HG03439 (cell line): ENCODE measurements around the gene SAT2.
"Not testable (repeated sequence)": the region's sequence is repeated elsewhere in the genome, so short reads cannot be mapped to it uniquely, and the experiment has no call there.

Source experiments
- ATAC-seq: cut with Tn5 transposase; IDR thresholded peaks from one replicate; pipeline ENCODE4 v1.9.1; 2021; ENCODE audit warnings: mild to moderate bottlenecking, moderate library complexity; ENCODE audit not compliant: unreplicated experiment

Gene SAT2

DNA sequence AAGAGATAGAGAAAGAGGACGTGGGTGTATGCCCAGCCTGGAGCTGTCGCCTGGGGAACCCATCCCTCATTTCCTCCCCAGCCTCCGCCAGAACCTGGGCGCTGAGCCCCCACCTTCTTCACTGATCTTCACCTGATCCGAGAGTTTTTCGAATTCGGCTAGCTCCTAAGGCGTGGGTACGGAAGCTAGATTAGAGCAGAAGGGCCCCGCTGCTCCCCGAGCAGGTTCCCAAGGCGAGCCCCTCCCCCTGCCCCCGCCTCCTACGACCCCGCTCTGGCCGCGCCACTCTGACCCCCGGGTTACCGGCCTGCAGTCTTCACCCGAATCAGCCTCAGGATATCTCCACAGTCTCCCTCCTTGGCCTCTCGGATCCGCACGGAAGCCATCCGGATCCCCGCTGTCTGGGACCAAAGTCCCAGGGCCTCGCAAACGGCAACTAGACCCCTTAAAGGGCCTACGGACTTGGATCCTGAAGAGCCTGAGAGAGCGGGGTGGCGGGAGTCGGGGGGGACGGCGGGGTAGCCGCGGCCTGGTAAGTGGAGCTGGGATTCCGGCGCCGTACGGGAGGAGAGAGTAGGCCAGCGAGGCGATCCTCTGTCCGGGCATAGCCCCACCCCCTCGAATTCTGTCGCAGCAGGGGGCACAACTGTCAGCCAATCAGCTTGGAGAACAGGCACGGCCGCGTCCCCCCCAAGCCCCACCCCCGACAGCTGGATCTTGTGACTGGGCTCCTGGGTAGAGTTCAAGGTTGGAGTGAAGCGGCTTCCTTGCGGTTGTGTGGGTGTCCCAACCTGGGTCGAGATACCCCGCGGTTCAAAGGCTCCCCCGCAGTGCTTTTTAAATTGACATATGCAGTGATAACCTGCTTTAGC lies at the start of gene SAT2:
Gene SAT2, minus strand, starts transcription at position 572 of the 872 bp plus-strand sequence. Its CDS starts 186 bp downstream, at position 386.
- ATAC-seq: peak; percentile 76

DNA sequence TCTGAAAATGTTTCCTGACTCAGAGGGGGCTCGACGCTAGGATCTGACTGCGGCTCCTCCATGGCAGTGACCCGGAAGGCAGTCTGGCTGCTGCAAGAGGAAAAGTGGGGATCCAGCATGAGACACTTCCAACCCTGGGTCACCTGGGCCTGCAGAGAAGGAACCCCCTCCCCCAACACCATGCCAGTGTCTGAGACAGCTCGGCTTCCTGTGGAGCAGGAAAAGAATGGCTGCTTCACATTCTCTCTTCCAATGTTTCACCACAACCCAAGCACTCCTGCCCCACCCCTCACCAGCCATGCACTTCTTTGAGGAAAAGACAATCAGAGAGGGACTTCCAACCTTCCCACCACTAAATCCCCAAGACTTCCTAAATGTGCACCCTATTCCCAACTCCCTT lies 48.9 kb upstream of the SAT2 start:
- no peak for ATAC-seq

DNA sequence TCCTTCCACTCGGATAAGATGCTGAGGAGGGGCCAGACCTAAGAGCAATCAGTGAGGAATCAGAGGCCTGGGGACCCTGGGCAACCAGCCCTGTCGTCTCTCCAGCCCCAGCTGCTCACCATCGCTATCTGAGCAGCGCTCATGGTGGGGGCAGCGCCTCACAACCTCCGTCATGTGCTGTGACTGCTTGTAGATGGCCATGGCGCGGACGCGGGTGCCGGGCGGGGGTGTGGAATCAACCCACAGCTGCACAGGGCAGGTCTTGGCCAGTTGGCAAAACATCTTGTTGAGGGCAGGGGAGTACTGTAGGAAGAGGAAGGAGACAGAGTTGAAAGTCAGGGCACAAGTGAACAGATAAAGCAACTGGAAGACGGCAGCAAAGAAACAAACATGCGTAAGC lies 47.3 kb upstream of the SAT2 start:
- ATAC-seq: no peak

DNA sequence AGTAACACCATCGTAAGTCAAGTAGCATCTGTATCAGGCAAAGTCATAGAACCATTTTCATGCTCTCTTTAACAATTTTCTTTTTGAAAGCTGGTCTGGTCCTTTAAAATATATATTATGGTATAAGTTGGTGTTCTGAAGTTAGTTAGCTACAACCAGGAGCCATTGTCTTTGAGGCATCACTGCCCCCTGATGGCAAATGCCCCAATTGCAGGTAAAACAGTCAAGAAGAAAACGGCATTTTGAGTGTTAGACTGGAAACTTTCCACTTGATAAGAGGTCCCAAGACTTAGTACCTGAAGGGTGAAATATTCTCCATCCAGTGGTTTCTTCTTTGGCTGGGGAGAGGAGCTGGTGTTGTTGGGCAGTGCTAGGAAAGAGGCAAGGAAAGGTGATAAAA lies 45.6 kb upstream of the SAT2 start:
- no peak for ATAC-seq

DNA sequence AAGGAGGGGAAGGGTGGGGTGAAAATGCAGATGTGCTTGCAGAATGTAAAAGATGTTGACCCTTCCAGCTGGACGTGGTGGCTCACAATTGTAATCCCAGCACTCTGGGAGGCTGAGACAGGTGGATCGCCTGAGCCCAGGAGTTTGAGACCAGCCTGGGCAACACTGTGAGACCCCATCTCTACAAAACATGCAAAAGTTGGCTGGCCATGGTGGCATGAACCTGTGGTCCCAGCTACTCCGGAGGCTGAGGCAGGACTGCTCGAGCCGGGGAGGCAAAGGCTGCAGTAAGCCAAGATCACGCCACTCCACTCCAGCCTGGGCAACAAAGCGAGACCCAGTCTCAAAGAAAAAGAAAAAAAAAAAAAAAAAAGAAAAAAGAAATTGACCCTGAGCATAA lies 40.9 kb upstream of the SAT2 start:
- ATAC-seq: no peak

DNA sequence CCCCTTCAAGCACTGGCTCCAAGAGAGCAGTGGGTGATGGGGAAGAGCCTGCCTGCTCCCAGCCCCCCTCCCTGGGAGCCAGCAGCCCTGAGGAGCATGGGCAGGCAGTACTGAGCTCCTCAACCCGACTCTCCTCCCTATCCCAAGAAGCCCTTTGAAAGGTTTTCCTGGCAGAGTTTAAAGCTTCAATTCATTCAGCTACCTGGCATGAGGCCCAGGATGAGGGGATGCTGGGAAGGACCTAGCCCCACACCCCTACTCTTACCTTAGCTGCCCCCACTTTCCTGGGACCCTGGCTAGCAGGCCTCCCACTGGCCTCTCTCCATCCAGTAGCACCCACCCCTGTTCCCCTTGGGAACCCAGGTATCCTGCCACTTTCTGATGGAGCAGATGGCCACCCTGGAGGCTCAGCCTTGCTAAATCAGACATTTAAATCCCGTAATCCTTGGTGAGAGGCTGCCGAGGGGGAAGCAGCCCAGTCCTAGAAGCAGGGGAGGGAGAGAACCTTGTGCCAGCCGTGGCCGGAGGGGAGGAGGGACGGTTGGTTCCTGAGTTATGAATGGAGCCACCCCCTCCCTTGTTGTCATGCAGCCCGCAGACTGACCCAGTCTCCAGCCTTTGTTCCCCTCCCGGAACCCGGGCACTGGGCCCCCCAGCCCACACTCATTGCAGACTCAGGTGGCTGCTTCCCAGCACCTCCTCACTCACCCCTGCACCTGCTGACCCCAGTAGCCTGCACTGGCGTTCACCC lies 40.2 kb upstream of the SAT2 start:
- ATAC-seq: no peak

DNA sequence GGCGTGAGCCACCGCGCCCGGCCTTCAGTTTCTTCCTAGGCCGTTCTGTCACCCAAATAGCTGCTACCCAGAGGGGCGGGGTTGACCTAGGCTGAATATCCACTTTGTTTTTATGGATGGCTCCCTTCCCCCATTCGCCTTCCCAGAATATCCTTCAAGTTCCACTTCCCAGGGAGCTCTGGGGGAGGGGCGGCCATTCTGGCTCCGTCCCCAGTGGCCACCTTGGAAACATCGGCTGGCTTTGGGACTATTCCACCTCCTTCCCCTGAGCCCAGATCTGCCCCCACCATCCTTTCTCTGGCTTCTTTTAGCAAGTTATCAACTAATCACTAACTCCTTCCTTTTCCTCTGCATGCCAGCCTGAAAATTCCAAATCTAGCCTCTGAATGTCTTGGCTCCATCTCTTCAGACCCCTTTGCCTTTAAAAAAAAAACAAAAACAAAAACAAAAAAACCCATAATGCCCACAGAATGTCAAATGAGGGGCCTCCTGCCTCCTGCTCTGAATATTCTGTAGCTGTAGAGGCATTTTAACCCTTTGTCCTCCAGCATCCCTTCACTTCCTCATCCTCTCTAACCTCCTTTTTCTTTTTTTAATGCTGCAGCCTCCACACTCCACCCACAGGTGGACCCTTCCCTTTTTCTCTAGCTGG lies 29.5 kb upstream of the SAT2 start:
- no peak for ATAC-seq

DNA sequence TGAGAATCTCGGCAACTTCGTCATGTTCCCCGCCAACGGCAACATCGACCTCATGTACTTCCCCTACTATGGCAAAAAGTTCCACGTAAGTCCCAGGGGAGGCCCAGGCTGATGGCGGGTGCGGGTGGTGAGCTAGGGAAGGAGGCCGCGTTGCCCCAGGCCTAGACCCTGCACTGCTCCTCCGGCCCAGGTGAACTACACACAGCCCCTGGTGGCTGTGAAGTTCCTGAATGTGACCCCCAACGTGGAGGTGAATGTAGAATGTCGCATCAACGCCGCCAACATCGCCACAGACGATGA lies 27.9 kb upstream of the SAT2 start:
- ATAC-seq: no peak

DNA sequence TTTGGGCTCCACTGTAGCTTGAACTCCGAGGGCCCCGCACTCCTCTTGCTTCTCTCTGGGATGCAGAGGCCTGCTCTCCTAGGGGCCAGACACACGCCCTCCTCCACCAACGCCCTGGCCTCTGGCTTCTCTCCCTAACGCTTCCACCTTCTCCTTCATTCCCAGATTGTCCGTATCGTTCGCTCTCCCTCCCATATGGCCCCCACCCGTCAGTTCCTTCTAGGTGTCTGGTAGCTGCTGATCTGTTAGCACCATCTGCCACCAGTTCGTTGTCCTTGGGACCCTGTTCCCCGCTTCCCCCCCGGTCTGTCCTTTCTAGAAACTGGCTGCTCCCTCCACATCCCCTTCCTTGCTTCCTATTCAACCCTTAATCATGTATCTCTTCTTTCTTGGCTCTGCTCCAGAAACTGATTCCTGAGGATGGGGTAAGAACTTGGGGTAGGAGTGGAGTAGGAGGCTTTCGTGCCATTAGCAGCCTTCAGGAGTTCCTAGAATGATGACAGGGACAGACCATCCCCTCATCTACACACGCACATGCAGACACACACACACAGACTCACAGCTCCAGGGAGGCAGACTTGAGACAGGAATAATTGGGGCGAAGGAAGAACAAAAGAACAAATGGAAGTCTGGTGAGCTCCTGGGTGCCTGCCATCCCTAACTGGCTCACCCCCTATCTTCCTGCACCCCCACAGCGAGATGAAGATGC lies 27.4 kb upstream of the SAT2 start:
- no peak for ATAC-seq

DNA sequence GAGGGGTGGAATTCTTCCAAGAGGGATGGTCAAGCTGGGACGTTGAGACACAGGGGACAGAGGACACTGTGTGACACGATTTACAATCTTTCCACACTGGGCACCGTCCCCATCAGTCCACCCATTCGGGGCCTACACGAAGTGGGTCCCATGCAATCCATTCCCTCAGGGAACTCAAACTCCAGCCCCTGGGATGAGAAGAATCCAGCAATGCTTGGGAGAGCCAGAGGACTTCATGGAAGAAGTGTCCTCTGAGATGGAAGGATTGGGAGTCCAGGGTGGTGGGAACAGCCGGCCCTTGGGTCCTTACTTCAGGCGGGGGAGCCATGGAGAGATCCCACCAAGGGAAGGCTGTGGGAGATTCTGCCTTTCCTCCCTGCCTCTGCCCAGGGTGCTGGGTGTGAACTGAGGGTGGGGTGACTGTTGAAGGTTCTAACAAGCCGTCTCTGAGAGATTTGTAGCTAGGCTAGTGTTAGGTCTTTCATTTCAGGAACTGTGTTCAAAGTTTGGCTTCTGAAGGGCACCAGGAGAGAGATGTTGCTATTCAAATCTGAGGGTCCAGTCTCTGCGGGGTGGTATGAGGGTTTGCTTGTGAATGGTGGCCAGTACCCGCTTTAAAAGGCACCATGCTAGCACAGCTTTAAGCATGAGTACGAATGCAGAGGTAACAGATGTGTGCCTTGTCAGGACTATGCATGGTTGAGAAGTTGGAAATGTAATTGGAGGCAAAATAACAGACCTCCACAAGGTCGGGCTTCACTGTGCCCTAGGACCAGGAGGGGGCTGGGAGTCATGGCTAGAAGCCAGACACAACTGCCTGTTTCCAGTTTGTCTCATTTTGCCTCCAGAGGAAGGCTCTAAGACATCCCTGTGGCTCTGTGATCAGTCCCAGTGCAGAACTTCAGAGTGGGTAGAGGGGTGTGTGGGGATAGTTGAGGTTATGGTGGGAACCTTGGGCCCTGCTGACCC lies 25.1 kb upstream of the SAT2 start:
- ATAC-seq: no peak

DNA sequence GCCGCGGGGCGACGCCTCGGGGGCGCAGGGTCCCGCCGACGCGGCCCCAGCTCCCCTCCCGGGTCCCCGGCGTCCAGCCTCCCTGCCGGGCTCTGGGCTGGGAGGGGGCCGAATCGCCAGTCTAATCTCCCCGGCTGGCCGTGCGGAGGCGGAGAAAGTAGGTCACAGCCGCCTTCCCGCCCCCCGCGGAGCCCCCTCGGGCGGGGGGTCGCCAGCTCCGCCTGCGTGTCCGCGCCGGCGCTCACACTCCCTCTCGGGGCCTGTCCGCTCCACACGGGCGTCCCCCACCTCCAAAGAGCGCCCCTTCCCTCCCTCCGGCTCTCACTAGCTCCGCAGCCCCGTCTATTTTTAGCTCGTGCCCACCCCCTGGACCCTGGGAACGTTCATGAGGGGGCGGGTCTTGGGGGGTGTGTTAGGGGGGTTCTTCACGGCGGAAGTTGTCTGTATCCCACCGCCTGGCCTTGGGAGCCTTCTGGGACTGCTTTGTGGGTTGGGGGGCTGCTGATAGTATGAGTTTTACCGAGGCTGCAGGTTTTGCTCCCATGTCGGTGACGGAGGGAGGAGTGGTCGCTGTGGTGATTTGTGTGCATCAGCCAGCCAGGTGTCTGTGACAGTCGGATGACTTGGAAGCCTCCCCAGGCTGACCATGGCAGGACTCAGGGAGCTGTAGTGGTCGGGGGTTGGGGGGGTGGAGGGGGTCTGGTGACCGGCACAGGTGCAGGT lies 24.2 kb upstream of the SAT2 start:
- no peak for ATAC-seq

DNA sequence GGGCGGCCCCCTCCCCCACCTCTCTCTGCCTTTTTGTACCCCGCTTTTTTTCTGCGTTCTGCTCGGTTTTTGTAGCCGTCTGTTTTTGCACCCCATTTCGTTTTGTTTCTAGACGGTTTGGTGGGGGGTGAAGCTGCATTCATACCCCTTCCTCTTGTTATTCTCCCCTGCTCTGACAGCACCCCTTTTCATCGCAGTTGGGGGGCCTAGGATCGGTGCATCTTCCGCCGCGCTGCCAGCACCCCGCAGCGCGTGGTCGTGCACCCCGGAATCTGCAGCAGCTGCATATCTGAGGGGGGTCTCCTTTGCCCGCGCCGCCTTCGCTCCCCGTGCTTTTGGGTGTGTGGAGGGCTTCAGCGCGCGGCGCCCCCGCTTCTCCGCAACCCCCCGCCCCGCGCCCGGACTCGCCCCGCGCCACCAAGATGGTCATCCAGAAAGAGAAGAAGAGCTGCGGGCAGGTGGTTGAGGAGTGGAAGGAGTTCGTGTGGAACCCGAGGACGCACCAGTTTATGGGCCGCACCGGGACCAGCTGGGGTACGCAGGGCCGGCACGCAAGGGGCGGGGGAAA lies 23.6 kb upstream of the SAT2 start:
- ATAC-seq: no peak

DNA sequence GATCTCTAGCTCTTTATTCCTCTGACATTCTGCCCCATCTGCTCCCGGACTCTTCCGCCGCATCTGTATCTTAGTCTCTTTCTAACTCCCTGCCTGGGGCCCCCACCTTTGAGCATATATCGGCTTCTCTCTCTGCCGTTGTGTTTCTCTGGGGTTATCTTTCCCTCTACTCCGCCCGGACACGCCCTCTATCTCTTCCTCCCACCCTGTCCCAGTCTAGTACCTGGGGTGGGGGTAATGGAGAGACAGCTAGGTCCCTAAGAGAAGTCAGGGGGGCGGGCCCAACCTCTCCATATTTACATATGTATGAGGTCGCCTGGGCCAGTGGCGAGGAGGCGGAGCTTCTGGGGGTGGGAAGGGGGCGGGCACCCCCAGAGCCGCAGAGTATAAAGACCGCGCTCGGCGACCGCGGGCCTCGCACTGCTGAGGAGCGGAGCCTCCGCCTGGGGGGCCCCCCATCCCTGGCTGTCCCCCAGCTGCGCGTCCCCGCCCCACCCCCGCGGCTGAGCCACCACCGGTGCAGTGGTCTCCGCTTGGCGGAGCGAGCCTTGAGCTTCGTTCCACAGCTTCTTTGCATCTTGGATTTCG lies 23.0 kb upstream of the SAT2 start, which contains the start of gene ATP1B2:
Gene ATP1B2, plus strand, starts transcription at position 418 of the 588 bp plus-strand sequence. CDS start 593 bp downstream, outside the sequence.
- ATAC-seq: no peak

DNA sequence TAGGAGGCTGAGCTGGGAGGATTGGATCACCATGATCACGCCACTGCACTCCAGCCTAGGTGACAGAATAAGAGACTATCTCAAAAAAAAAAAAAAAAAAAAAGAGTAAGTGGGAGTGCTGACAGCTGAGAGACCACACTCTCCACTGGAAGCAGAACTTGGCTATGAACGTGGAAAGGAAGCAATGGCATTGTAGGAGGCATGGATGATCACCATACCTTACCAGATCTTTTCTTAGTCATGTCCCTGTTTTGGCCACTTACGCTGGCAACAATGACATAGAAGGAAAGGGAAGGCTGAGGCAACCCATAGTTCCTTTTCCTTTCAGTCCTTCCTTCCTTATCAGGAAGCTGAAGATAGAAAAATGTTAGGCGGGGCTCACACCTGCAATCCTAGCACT lies 19.4 kb upstream of the SAT2 start:
- no peak for ATAC-seq

DNA sequence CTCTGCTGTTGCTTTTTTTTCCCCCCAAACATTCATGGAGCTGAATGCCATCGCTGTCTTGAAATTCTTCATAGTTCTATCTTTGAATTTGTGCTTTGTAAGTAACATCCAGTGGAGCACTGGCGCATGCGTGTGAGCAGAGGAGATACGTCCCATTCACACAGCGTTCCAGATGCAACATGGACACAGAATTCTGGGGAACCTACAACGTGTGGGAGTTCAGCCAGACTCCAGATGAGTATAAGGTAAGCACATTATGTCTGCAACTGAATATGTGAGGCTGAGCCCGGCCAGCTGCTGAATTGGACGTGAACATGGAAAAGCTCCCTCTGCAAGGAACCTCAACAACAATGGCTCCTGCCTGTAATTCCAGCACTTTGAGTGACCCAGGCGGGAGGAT lies 18.8 kb upstream of the SAT2 start:
- no peak for ATAC-seq

DNA sequence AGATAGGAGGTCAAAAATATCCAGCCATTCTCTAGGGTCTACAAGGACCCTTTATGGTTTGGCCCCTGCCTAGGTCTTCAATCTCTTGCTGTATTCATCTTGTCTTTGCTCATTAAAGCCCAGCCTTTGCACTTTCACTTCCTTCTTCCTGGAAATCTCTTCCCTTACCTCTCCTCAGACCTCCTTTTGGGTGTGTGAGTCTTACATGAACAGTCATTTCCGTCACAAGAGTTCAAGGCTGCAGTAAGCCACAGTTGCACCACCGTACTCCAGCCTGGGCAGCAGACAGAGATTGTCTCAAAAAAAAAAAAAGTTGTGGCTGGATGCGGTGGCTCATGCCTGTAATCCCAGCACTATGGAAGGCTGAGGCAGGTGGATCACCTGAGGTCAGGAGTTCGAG lies 17.2 kb upstream of the SAT2 start:
- no peak for ATAC-seq

DNA sequence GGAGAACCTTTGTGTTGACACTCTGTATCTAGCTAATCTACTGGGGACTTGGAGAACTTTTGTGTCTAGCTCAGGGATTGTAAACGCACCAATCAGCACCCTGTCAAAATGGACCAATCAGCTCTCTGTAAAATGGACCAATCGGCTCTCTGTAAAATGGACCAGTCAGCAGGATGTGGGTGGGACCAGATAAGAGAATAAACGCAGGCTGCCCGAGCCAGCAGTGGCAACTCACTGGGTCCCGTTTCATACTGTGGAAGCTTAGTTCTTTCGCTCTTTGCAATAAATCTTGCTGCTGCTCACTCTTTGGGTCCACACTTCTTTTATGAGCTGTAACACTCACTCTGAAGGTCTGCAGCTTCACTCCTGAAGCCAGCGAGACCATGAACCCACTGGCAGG lies 14.0 kb upstream of the SAT2 start:
- ATAC-seq: not testable (repeated sequence)

DNA sequence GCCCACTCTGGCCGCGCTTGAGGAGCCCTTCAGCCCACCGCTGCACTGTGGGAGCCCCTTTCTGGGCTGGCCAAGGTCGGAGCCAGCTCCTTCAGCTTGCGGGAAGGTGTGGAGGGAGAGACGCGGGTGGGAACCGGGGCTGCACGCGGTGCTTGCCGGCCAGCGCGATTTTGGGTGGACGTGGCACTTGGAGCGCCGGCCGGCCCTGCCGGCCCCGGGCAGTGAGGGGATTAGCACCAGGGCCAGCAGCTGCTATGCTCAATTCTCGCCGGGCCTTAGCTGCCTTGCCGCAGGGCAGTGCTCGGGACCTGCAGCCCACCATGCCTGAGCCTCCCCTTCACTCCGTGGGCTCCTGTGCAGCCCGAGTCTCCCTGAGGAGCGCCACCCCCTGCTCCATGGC lies 13.2 kb upstream of the SAT2 start:
- no peak for ATAC-seq

DNA sequence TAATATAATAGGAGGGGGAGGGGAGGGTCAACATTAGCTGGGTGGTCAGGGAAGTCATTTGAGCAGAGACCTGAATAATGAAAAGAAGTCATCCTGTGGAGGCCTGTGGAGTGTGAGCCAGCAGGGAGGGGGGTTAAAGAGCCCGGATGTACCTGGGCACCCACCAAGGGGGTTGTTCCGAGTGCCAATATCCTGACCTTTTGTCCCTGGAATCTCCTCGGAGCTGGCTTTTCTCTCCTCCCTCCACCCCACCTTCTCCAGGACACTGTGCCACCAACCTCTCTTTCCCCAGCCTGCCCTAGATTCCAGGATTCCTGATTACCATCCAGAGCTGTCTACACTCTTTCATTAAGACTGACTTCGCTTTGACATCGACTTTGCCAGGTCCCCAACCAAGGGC lies 8.5 kb upstream of the SAT2 start:
- no peak for ATAC-seq
